GM21447 (cell line): ENCODE data around the gene FOXN3.
"Not testable (repeated sequence)": the region's sequence is repeated elsewhere in the genome, so short reads cannot be mapped to it uniquely, and the experiment has no call there.

Source experiments
- ATAC-seq: cut with Tn5 transposase; IDR thresholded peaks from one replicate; pipeline ENCODE4 v1.9.1; 2021; ENCODE audit not compliant: unreplicated experiment

Gene FOXN3

DNA sequence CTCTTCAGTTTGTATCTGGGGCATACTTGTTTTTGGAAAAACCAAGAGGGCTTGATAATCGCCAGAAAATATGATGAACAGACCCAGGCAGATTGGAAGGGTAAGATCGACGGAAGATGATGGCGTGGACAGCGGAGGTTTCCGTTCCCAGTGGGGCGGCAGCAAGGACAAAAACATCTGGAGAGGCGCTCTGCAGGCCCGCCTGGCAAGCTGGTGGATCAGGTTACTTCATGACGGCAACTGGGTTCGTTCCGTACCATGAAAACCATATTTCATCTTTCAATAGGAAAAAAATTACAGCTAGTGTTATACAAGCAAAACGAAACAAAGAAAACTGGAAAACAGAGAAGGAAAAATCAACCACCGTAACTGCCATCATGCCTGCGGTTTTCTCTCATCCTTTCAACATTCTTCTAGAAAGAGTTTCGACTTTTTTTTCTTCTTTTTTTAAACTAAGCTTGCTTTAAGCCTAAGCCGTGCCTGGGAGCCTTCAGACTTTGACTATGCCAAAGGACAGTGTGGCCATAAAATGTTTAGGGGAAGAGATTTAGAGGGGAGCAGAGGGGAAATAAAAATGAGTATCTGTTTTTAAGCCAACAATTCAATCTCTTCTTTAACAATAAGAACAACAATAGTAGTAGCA, 210.5 kb downstream of the FOXN3 start:
- ATAC-seq, result no peak

DNA sequence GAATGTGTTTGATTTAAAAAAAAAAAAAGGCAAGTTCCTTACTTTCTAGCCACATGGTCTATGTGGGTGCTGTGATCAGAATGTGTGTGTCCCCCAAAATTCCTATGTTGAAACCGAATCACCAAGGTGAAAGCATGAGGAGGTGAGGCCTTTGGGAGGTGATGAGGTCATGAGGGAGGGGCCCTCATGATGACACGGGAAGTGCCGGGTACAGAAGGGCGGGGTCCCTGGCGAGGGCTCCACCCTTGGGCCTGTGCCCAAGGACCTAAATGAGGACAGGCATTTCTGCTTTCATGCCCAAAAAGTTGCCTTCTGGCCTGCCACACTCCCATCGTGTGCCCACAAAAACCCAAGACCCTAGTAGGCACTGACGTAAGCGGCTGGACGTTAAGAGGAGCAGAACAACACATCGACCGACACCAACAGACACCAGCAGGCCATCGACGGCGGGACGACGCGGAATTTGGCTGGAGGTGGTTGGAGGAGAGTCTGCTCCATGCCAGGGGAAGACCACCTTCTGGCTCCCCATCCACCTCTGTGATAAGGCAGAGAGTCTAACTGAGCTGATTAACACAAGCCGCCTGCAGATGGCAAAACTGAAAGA, 211.8 kb downstream of the FOXN3 start:
- ATAC-seq, result no peak

DNA sequence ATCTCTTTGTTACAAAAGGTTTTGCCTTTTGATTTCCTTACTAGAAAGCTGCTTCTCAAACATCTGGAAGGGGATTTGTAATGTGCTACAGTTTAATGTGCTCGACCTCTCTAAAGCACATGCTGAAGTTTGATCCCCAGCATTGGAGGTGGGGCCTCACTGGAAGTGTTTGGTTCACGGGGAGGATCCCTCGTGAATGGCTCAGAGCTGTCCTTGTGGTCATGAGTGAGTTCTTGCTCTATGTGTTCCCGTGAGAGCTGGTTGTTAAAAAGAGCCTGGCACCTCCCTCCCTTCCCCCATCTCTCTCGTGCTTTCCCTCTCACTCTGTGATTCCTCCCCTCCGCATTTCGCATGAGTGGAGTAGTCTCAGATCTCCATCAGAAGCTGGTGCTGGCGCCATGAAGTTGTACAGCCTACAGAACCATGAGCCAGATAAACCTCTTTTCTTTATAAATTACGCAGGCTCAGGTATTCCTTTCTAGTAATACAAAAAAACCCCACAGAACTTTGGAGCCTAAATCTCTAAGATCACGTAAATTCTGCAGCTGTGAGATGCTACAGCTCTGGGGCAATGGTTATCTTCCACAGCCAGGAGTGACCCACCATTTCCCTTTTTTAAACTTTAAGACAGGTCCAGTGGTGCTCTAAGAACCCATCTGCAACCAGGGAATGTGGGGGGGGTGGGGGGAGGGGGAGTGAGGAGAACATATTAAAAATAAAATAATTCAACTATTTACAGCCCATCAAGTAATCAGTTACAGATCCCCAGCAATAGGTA, 214.4 kb downstream of the FOXN3 start:
- ATAC-seq, result no peak

DNA sequence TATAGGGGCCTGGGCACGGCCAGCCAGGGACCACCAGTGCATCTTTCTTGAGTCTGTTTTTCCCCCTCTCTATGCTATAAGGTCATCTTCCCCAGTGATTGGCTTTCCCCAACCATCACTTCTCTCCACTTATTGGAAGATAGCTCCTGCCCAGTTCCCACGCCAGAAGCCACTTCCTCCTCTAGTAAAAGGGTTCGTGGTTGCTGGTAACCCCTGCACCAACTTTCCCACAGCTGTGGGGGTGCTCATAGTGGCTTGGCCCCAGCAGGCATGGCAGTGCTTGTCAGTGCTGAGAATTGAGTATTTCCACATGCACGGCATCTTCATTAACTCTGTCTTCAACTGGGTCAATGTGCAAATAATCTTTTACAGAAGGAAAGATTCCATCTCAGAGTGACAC, 215.4 kb downstream of the FOXN3 start:
- ATAC-seq, result no peak

DNA sequence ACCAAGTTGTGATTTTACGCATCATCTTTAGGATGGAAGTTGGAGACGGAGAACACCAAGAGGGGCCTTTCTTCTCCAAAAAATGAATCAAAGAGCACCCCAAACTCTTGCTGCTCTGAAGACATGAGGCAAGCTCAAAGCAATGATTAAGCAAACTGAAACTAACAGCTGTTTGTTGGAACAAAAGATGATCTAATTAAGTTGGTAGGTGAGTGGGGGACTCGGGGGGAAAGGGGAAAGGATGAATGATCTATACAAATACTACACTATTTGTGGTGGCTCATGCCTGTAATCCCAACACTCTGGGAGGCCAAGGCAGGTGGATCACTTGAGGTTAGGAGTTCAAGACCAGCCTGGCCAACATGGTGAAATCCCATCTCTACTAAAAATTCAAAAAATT, 217.7 kb downstream of the FOXN3 start:
- not testable (repeated sequence) for ATAC-seq

DNA sequence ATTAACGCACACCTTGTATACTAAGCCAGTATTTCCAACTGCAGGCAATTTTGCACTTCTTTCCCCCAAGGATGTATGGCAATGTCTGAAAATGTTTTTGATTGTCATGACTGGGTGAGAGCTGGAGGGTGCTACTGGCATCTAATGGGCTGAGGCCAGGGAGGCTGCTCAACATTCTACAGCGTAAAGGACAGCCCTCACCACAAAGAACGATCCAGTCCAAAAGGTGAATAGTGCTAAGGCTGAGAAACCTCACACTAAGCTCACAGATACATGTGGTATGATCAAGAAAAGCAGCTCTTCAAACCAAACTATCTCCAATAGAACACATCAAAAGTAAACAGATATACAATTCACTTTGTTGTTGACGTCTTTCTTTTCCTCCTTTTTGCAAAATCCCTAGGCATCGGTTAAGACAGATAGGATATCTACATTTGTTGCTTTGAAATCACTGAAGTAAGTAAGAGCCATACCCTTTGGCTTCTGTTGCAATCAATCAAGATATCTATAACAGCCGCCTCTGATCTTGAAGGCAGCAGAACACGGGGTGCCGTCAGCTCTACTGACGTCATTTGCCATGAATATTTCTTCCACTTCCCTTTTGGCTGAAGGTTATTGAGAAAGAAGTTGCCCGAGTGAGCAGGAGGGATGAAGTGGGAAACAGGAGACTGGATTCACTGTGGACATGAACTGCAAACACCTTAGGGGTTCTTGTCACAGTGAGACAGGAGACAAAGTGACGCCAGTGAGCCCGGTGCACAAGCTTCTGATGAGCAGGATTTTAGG, 218.3 kb downstream of the FOXN3 start:
- ATAC-seq, result no peak

DNA sequence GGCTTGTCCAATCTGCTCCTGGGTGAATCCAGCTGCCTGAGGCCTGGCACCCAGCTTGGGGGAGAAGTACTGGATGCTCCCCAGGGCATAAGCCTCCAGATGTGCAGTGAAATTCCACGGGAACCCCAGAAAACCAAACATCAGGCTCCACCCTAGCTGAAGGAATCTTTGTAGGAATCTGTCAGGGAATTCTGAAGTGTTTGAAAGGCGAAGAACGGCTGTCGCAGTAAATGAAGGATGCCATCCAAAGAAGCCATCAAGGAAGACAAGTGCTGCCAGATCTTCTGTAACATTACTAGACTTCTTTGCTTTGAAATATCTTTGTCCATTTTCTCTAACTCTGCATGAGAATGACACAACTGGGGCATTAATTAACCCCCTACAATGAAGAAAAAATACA, 219.4 kb downstream of the FOXN3 start:
- no peak for ATAC-seq

DNA sequence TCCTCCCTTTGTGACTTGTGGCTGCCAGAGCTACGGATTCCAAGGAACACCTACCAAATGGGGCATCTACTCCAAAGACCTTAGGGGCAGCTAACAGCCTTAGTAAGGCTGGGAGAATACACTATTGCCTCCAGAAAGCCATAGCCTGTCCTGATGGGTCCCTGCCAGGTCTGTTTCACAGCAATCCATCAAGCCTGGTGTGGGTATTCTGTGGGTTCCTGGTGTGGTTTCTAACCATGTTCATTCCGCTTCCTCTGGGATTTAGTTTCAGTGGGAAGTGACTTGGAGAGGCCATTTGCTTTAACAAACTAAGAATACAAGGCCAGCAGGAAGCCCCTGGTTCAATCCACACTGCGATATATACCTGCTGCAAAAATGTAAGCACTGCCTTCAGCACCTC, 220.5 kb downstream of the FOXN3 start:
- no peak for ATAC-seq

DNA sequence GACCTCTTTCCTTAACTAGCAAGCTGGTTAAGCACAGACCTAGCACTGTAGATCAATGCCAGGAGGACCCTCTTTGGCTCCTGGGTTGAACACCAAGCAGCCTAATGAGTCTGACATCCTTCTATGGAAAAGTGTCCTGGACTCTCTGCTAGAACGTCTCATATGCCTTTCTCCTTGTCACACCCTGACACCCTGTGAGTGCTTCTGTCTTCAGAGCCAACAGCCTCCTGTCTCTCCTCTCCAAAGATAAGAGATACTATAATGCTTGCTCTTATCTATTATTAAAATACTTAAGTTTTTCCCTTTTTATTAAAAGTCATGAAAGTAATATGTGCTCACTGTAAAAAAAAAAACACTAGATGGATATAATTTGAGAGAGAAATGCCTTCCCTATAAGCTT, 222.7 kb downstream of the FOXN3 start:
- ATAC-seq, result no peak

DNA sequence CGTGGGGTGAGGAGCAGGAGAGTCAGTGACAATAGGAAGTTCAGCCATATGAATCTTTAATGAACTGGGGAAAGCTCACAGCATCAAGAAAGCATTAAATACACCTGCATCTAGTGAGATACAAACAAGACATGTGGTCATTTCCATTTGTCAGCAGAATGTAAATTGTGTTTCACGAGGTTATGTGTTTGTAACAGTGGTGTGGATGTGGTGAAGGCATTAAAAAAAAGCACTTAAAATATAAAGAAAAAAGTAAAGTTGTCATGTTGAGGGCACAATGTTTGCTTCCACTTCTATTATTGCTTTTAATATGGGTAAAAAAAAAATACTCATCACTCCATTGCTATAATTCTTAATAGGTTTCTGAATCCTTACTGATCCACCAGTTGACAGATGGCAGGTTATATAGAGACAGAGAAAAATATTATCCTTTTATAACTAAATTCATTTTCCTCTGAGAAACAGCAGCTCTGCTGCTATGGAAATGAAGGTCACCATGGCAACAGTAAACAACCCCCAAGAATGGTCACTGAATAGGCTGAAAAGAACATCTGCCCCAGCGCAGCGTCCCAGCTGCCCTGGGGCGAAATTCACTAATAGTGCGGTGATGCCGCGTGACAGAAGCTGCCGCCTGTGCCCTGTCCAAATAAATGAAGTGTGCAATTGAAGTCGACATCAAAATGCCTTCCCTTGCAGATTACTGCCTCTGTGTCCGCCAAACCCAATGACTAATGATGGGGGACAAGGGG, 226.1 kb downstream of the FOXN3 start:
- no peak for ATAC-seq

DNA sequence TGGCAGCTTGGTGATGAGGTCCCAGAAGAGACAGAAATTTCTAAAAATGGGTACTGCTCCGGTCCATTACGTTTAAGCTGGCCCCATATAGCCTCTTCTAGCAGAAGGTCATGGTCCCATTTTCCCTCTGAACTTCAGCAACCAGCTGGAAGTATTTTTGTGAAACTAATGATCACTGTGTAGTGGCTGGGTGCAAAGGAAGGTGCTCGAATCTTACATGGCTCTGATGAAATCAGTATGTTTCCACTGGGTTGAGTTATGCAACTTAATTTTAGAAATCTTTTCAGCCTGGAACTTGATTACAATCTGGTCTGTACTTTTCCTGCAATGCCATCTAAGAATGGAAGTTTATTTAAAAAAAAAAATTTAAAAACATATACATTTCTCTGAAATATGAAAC, 228.5 kb downstream of the FOXN3 start:
- ATAC-seq, result no peak

DNA sequence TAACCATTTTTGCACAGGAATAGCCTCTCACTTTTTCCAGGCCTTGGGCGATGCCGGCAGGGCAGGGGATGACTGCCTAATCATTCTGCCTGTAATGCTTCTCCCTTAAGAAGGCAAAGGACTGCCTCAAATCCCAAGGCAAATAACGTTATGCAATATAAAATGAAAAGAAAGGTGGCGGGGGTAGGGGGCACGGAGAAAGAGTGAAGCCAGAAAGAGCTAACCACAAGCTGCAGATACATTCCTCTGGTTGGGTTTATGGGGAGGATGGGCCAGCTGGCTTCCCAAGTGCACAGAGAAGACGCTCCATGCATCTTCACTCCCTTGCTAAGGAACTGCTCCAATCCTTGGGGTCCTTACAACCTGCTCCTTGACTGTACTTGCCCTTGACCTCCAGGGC, 229.5 kb downstream of the FOXN3 start:
- ATAC-seq, result no peak

DNA sequence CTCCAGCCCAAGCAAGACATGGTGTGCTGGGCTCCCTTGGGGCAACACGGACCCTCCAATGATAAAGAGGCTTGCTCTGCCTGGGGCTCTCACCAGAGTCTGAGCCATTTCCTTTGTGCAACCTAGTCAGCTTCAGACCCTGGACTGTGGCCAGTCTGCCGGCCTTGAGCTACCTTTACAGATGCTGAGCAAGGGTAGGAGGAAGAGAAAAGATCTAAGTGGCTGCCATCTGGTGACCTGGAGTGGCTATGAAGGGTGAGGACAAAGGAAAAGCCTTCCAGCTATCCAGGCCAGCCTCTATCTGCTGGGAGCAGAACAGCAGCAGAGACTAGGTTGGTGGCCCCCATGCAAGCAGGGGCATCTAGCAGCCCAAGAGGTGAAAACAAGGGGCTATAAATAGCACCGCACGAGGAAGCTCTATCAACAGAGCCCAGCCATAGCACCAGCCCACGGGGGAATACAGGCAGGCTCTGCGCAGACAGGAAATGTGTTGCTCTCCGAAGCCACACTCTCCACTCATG, 230.1 kb downstream of the FOXN3 start:
- ATAC-seq, result peak; percentile 51

DNA sequence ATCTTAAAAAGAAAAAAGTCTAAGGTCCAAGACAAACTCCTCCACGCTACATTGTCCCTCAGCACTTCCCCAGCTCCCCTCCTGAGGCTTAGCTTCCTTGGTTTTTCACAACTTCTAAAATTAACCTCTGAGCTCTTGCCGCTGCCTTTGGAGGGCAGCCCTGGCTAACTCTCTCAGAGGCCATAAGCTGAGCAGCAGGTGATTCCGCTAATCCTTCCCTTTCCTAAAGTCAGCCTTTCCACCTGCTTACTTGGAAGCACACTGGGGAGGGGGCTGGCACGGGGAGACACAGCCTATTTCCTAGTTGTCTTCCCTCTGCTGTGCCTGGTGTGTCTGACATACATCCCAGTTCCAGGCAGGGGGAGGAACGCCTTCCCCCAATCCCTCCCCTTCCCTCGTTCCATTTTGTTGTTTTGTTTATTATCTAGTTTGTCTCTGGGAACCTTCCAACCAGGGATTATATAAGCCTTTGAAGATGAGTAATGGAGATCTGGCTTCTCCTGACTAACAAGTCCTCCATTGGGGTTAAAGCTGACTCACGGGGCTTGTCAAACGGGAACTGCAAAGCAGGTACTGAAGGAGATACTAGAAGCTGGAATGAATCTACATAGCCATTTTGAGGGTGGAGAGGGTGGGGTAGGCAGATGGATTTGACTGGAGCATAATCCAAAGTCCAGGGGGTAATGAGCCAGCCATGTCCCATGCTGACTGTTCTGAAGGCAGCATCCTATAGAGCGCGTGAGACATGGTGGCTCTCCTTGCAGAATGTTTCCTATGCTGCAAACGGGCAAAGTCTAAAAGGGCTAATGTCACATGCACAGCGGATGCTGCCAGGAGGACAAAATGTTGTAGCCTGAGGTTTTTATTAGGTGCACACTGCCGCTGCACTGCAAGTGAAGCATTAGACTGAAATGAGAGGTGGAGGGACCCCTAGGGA, 230.8 kb downstream of the FOXN3 start:
- no peak for ATAC-seq

DNA sequence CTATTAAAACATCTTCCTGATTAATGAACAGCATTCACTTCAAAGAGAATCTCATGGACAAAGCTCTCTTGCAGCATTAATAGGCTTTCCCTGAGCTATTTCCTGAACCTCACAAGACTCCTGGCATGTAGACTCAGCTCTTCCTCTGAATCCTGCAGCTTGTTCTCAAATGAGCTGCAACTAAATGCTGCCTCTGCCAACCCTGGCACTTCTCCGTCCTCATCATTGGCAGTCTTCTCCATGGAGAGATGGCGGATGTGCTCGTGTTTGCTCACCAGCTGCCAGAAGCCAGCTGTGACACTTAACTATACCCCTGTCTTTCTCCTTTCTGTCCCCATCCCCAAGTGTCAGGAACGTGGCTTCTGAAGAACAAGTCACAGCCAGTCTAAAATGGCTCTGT, 232.1 kb downstream of the FOXN3 start:
- no peak for ATAC-seq

DNA sequence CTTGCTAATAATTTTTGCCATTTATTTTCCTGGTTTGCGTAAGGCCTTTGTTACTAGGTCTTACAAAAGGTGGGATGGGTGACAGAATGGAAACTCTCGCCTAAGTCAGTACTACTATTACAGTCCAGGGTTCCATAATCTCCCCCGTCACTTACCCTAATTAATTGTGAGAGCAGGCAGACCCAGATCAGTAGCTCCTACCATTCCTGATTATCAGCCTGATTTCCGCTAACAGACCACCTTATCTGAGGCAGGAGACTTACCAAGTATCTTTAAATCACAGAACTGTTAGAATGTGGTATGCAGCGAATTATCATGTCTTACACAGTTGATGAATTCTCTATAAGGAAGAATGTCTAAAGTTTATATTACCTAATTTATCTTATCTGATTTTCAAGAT, 234.7 kb downstream of the FOXN3 start:
- no peak for ATAC-seq

DNA sequence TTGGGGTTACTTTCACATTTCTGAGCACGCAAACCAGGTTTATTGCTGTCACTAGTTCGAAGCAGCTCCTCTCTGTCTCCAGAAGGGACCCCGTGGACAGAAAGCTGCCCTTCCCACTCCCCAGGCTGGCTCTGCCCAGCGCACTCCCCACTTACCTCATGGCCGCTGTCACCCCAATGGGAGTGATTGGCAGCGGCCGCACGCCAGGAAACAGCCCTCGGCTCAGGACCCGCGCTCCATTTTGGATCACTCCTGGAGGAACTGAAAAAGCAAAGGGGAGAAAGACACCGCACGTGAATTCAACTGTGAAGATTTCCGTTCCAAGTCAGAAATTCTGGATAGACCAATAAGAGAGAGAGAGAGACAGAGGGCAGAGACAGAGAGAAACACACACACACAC, 236.5 kb downstream of the FOXN3 start:
- no peak for ATAC-seq

DNA sequence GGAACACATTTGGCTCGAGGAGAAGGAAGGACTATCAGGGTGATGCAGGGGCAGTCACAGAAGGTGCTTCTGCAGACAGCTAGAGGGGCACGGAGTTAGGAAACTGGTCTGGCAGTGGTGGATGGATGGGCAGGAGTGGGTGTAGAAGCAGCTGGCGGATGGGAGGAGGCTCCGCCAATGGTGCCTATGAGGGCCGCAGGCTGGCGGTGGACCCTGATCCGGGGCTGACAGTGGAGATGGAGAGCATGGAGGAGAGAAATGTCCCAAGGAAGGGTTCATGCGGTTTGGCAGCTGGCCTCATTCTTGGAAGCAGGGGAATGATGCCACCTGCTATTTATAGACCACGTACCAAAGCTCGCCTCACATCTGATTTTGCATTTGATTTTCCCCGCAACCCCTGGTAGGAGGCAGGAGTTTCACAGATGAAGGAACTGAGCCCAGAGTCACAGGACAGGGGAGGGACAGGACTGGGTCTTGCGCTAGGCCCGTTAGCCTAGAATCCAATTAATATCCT, 237.1 kb downstream of the FOXN3 start:
- ATAC-seq, result no peak

DNA sequence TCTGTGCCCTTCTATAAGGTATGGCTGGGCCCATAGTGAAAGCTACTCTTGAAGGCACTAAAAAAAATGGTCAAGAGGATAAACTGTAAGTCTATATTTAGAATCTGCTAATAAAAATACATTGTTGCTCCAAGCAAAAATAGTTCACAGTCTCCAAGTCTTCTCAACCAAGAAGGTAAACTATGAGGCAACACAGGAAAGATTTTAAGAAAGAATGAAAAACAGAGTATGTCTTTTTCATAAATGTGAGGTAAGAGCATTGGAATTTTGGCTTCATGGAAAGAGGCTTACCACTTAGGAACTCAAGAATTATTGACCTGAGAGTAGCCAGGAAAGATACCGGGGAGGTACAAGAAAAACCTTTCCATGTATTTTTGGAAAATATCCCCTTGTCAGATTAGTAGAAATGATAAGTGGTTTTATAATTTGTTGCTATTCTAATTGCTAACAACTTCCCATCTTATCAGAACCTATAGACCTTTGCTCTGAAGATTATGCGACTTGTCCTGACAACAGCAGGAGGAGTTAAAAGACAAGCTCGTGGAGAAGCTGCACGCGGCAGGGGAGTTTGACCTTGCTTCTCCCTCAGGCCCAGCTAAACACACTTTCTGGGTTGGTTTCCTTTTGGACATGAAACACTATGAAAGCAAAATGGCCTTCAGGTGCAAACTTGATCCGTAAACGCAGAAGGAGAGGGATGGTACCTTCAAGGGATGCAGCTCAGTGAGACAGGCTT, 238.1 kb downstream of the FOXN3 start:
- ATAC-seq, result no peak
